A549 (cell line): ENCODE data around the gene RPL26. TPM values are rescaled to one million over a fixed set of nuclear protein-coding genes. Genes with fewer than 3 reads are reported as not detected.

Source experiments
- ATAC-seq, 2 experiments: fragments of 200-7000 bp in 1 of 2; fragments of >200 bp in 1 of 2; cut with Nextera tagmentation in 1 of 2; cut with Tn5 transposase in 1 of 2; 3 replicates each; pipeline versions ENCODE4 v1.8.0 to v1.9.1; 2018 to 2020; ENCODE audit warnings: mild to moderate bottlenecking in 1 of 2, moderate library complexity in 1 of 2
- CTCF ChIA-PET: fragments of 300-600 bp; sonication (Branson Sonifier 250); formaldehyde crosslinking; extraction: SDS; loops from one replicate; lab custom pipeline; 2021; ENCODE audit warnings: antibody characterized with exemption, inconsistent platforms; lab: Yijun Ruan, JAX
- POLR2A ChIA-PET: fragments of 350-600 bp; formaldehyde crosslinking; extraction: SDS; loops from one replicate; lab custom pipeline; 2021; ENCODE audit warnings: antibody characterized with exemption, inconsistent platforms; lab: Yijun Ruan, JAX
- DNase-seq, 2 experiments: peaks; one replicate each; pipeline versions ENCODE4 v3.0.0 to v3.0.0-alpha.2; 2011 to 2016; ENCODE audit warnings: low read depth in 1 of 2, low spot score in 1 of 2
- FAIRE-seq: peaks from 2 replicates; lab custom pipeline; 2011; peaks lifted over from hg19 to GRCh38; lab: Jason Lieb, UNC
- H3K27ac ChIP-seq, 2 experiments: fragments of >200 bp; sonication (Bioruptor Twin); formaldehyde crosslinking; 3 replicates each; pipeline ENCODE4 v1.5.1; 2016 to 2017
- H3K4me1 ChIP-seq: fragments of >200 bp; sonication (Bioruptor Twin); formaldehyde crosslinking; 3 replicates; pipeline ENCODE4 v1.6.1; 2016
- H3K4me2 ChIP-seq: fragments of >200 bp; sonication (Bioruptor Twin); formaldehyde crosslinking; 3 replicates; pipeline ENCODE4 v1.6.1; 2016
- H3K4me3 ChIP-seq: fragments of >200 bp; sonication (Bioruptor Twin); formaldehyde crosslinking; 3 replicates; pipeline ENCODE4 v1.5.1; 2016
- H3K9me3 ChIP-seq: fragments of >200 bp; sonication (Bioruptor Twin); formaldehyde crosslinking; 3 replicates; pipeline ENCODE4 v1.6.1; 2016
- CEBPB ChIP-seq, 2 experiments: fragments of >200 bp in 1 of 2; sonication (Bioruptor Twin) in 1 of 2; formaldehyde crosslinking in 1 of 2; IDR thresholded peaks; 2 replicates each; pipeline ENCODE4 v1.6.1; 2012 to 2016
- CHD2 ChIP-seq: fragments of 150-350 bp; IDR thresholded peaks from 2 replicates; pipeline ENCODE4 v1.6.1; 2014; ENCODE audit warnings: low read length; ENCODE audit not compliant: partially characterized antibody
- EHF ChIP-seq: fragments of 250-450 bp; sonication (Bioruptor Pico); IDR thresholded peaks from 2 replicates; pipeline ENCODE4 v1.5.0; 2020; ENCODE audit warnings: mild to moderate bottlenecking
- EP300 ChIP-seq, 2 experiments: fragments of >200 bp; sonication (Bioruptor Twin); formaldehyde crosslinking; IDR thresholded peaks; 2 replicates in 1 of 2; 3 replicates in 1 of 2; pipeline ENCODE4 v1.6.1; 2016 to 2017
- FOSB ChIP-seq: fragments of 250-450 bp; sonication (Bioruptor Pico); IDR thresholded peaks from 2 replicates; pipeline ENCODE4 v1.5.0; 2020; ENCODE audit warnings: mild to moderate bottlenecking, moderate library complexity
- JUN ChIP-seq, 2 experiments: fragments of >200 bp; sonication (Bioruptor Twin); formaldehyde crosslinking; IDR thresholded peaks; 2 replicates in 1 of 2; 3 replicates in 1 of 2; pipeline ENCODE4 v1.6.1; 2016 to 2017
- MAFK ChIP-seq: fragments of 450-650 bp; IDR thresholded peaks from 2 replicates; pipeline ENCODE4 v1.6.1; 2014; ENCODE audit not compliant: partially characterized antibody
- POLR2A ChIP-seq: IDR thresholded peaks from 2 replicates; pipeline ENCODE4 v1.6.1; 2012; ENCODE audit warnings: mild to moderate bottlenecking, low read length
- POLR2AphosphoS2 ChIP-seq: conservative IDR thresholded peaks from 2 replicates; pipeline ENCODE4 v1.6.1; 2012; ENCODE audit warnings: low read length, improper control_type of control experiment, inconsistent platforms
- RFX5 ChIP-seq: fragments of 450-650 bp; IDR thresholded peaks from 2 replicates; pipeline ENCODE4 v1.7.1; 2014; ENCODE audit warnings: antibody characterized with exemption, mild to moderate bottlenecking, moderate library complexity
- SREBF2 ChIP-seq: fragments of 450-650 bp; IDR thresholded peaks from 2 replicates; pipeline ENCODE4 v1.6.1; 2014; ENCODE audit warnings: mild to moderate bottlenecking, moderate library complexity
- ZFP36 ChIP-seq: fragments of 450-650 bp; IDR thresholded peaks from 2 replicates; pipeline ENCODE4 v1.6.1; 2014; ENCODE audit warnings: borderline replicate concordance; ENCODE audit not compliant: partially characterized antibody
- WGBS: methylation state at CpG from one replicate; pipeline ENCODE4 v1.1.6; 2017; ENCODE audit errors: missing lambda C conversion rate; 5-methylcytosine and 5-hydroxymethylcytosine counted together
- polyA plus RNA-seq, 4 experiments: library from polyadenylated mRNA; depleted of rRNA in 3 of 4; stranded (reverse); fragments of >200 nt; fragmentation: RNase III in 1 of 4; extraction: RNeasy Plus Mini Kit Qiagen cat#74134 plus additional on column Dnase treatment in 1 of 4; gene quantifications; 2 replicates in 3 of 4; 3 replicates in 1 of 4; pipeline ENCODE4 v1.2.3, GENCODE V29; 2011 to 2017
- TF ChIP-seq, protein P1 (sequence below): fragments of 200-600 bp; sonication (generic); IDR thresholded peaks from 2 replicates; pipeline ENCODE4 v1.6.1; 2016; ENCODE audit warnings: antibody characterized with exemption, mild to moderate bottlenecking, moderate library complexity
- TF ChIP-seq, protein P2 (sequence below): fragments of >200 bp; sonication (Bioruptor Twin); formaldehyde crosslinking; IDR thresholded peaks from 3 replicates; pipeline ENCODE4 v1.5.1; 2016
- TF ChIP-seq, protein P3 (sequence below): IDR thresholded peaks from 2 replicates; pipeline ENCODE4 v1.6.1; 2012
- TF ChIP-seq, protein P4 (sequence below): IDR thresholded peaks from 2 replicates; pipeline ENCODE4 v1.6.1; 2012; ENCODE audit warnings: low read depth, borderline replicate concordance
- TF ChIP-seq, protein P5 (sequence below): fragments of >200 bp; sonication (Bioruptor Twin); formaldehyde crosslinking; IDR thresholded peaks from 2 replicates; pipeline ENCODE4 v1.6.1; 2016

Gene RPL26
- polyA plus RNA-seq, 2 of the 4 experiments (the other 2 are of a cell fraction) = 5,521 to 7,141 TPM

DNA sequence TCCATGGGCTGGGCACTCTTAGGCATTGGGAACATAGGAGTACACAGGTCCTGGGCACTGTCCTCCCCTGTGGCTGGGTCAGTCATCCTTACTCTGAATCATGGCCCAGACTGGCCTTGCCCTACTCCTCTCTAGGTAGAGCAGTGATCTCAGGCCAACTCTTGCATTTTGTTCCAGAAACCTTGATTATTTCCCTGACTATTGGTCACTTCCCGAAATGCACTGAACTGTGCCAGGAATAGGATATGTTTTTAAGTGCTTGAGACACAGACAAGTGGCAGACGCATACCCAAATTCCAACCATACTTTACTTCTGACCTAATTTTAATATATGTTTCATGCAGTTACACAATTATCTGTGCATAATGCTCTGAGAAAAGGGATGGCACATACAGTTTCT, 16.8 kb downstream of the RPL26 start:
- H3K4me3 ChIP-seq = no peak overlapping the region
- CTCF ChIA-PET = interaction anchor here (1.6 kb wide), 1 partner anchor 11 kb away, joined by 6 read pairs; the partner anchor contains the start of gene KRABD2
- H3K27ac ChIP-seq = no peak overlapping the region
- POLR2A ChIA-PET = no interaction called here
- TF ChIP-seq SREBF2 = no peak
- TF ChIP-seq, protein P1, sequence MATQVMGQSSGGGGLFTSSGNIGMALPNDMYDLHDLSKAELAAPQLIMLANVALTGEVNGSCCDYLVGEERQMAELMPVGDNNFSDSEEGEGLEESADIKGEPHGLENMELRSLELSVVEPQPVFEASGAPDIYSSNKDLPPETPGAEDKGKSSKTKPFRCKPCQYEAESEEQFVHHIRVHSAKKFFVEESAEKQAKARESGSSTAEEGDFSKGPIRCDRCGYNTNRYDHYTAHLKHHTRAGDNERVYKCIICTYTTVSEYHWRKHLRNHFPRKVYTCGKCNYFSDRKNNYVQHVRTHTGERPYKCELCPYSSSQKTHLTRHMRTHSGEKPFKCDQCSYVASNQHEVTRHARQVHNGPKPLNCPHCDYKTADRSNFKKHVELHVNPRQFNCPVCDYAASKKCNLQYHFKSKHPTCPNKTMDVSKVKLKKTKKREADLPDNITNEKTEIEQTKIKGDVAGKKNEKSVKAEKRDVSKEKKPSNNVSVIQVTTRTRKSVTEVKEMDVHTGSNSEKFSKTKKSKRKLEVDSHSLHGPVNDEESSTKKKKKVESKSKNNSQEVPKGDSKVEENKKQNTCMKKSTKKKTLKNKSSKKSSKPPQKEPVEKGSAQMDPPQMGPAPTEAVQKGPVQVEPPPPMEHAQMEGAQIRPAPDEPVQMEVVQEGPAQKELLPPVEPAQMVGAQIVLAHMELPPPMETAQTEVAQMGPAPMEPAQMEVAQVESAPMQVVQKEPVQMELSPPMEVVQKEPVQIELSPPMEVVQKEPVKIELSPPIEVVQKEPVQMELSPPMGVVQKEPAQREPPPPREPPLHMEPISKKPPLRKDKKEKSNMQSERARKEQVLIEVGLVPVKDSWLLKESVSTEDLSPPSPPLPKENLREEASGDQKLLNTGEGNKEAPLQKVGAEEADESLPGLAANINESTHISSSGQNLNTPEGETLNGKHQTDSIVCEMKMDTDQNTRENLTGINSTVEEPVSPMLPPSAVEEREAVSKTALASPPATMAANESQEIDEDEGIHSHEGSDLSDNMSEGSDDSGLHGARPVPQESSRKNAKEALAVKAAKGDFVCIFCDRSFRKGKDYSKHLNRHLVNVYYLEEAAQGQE = no peak
- no peak for TF ChIP-seq ZFP36
- TF ChIP-seq, protein P2, sequence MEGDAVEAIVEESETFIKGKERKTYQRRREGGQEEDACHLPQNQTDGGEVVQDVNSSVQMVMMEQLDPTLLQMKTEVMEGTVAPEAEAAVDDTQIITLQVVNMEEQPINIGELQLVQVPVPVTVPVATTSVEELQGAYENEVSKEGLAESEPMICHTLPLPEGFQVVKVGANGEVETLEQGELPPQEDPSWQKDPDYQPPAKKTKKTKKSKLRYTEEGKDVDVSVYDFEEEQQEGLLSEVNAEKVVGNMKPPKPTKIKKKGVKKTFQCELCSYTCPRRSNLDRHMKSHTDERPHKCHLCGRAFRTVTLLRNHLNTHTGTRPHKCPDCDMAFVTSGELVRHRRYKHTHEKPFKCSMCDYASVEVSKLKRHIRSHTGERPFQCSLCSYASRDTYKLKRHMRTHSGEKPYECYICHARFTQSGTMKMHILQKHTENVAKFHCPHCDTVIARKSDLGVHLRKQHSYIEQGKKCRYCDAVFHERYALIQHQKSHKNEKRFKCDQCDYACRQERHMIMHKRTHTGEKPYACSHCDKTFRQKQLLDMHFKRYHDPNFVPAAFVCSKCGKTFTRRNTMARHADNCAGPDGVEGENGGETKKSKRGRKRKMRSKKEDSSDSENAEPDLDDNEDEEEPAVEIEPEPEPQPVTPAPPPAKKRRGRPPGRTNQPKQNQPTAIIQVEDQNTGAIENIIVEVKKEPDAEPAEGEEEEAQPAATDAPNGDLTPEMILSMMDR = no peak
- TF ChIP-seq, protein P3, sequence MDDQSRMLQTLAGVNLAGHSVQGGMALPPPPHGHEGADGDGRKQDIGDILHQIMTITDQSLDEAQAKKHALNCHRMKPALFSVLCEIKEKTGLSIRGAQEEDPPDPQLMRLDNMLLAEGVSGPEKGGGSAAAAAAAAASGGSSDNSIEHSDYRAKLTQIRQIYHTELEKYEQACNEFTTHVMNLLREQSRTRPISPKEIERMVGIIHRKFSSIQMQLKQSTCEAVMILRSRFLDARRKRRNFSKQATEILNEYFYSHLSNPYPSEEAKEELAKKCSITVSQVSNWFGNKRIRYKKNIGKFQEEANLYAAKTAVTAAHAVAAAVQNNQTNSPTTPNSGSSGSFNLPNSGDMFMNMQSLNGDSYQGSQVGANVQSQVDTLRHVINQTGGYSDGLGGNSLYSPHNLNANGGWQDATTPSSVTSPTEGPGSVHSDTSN = no peak
- TF ChIP-seq FOSB = no peak
- WGBS = 48% methylated on average over 2 of the region's 2 CpGs
- peak overlapping the region; percentile 21; the same call in 1 of the 3 replicates for H3K4me2 ChIP-seq
- no peak for DNase-seq
- peak; percentile 74 to 78 for ATAC-seq
- no peaks in the 10 kb centered on the region for H3K9me3 ChIP-seq
- FAIRE-seq = no peak
- H3K4me1 ChIP-seq = peaks cover 6% of the 10 kb centered on the region

DNA sequence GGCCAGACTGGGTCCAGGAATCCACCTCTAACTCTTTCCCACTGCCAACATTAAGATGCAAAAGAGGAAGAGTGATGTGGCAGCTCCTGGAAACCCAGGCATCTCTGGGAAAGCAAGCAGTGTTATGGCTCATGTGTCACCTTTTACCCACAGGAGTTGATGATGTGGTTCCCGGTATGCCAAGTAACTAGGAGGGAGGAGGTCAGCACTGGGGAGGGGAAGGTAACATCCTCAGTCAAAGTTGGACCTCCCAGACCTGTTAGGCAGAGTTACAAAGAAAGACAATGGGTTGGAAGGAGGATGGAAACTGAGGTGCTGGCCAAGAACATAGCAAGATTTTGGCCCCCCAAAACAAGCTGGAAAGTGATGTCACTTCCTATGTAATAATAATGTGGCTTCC, 17.9 kb downstream of the RPL26 start:
- Histone ChIP-seq H3K4me1 (peaks cover 9% of the 10 kb centered on the region), H3K4me3 (no peak overlapping the region), H3K27ac (no peak overlapping the region), H3K4me2 (no peak overlapping the region)
- ChIA-PET CTCF (interaction anchor here (1.6 kb wide), 1 partner anchor 12 kb away, joined by 6 read pairs; the partner anchor contains the start of gene KRABD2), POLR2A (no interaction called here)
- ATAC-seq = peak in 1 of 2 experiments; percentile 20; a peak in 1 of 6 replicates
- FAIRE-seq = no peak
- 86% methylated on average over 1 of the region's 1 CpG for WGBS
- TF ChIP-seq POLR2AphosphoS2 (no peak), CHD2 (no peak), MAFK (no peak)
- TF ChIP-seq, protein P4, sequence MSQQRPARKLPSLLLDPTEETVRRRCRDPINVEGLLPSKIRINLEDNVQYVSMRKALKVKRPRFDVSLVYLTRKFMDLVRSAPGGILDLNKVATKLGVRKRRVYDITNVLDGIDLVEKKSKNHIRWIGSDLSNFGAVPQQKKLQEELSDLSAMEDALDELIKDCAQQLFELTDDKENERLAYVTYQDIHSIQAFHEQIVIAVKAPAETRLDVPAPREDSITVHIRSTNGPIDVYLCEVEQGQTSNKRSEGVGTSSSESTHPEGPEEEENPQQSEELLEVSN = no peak
- TF ChIP-seq, all 56 proteins: peak for 0
- DNase-seq = no peak
- no peaks in the 10 kb centered on the region for H3K9me3 ChIP-seq

DNA sequence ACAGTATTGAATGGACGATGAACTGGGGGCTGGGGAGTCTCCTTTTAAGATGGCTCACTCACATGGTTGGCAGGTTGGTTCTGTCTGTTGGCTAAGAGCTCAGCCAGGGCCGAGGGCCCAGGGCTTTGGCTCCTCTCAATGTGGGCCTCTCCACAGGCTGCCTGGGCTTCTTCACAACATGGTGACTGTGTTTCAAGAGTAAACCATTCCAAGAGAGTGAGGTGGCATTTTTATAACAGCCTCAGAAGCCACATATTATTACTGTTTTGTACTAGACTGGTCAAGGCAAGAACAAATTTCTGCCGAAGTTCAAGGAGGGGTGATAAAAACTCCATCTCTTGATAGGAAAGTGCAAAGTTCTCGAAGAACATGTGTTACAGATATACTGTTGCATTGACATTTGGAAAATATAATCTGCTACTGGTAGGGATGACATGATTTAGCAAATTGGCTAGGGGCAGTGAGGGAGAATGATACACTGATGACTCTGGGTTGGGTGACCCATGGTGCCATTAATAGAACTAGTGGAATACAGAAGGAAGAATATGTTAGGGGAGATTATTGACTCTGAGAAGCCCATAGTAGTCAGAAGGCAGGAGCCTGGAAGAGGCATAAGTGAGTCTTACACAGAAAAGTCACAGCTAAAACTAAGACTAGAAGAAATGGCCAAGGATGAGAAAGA, 20.2 kb downstream of the RPL26 start:
- peaks cover 15% of the 10 kb centered on the region for H3K4me1 ChIP-seq
- no peak overlapping the region for H3K4me2 ChIP-seq
- H3K27ac ChIP-seq = no peak overlapping the region
- no peak overlapping the region for H3K4me3 ChIP-seq
- H3K9me3 ChIP-seq = no peaks in the 10 kb centered on the region
- FAIRE-seq (no peak), ATAC-seq (no peak), DNase-seq (no peak)
- 82% methylated on average over 4 of the region's 4 CpGs for WGBS
- TF ChIP-seq POLR2A = no peak
- no peak for TF ChIP-seq CEBPB (IDR thresholded peaks at IDR 0.05)
- no peak for TF ChIP-seq EHF (CRISPR knock-in tag)
- TF ChIP-seq EP300 (IDR thresholded peaks at IDR 0.05) = no peak
- TF ChIP-seq JUN (IDR thresholded peaks at IDR 0.05) = no peak
- TF ChIP-seq, protein P5, sequence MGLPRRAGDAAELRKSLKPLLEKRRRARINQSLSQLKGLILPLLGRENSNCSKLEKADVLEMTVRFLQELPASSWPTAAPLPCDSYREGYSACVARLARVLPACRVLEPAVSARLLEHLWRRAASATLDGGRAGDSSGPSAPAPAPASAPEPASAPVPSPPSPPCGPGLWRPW = no peak
- no peak for TF ChIP-seq RFX5
- CTCF ChIA-PET = interaction anchor here (0.6 to 2.1 kb wide), 7 partner anchors 13 to 285 kb away, joined by 3 to 7 read pairs (median 3); partner anchors contain the start of genes KRABD2 and RPL26
- POLR2A ChIA-PET = interaction anchor here (0.9 to 1.1 kb wide), 2 partner anchors 14 to 68 kb away, joined by 3 to 4 read pairs; partner anchors contain the start of genes KRABD2 and SLC25A35
